ENCODE results near the gene RXFP3. TPM values are rescaled to one million over a fixed set of nuclear protein-coding genes. Genes with fewer than 3 reads are reported as not detected.

Gene RXFP3
- polyA plus RNA-seq (not detected in 3 replicates), polyA minus RNA-seq (not detected in 3 replicates)
- polyA plus RNA-seq (2011; ENCODE audit: low read depth): not detected
- not detected in 2 replicates for polyA plus RNA-seq (2011; cell fraction: cytosol; rRNA removed)
- polyA plus RNA-seq (2011; cell fraction: nucleus; rRNA removed): not detected in 2 replicates
- polyA plus RNA-seq (2012; ENCODE audit: low replicate concordance): not detected in 2 replicates
- not detected for polyA minus RNA-seq (2011; cell fraction: cytosol; rRNA and poly(A)+ RNA removed)
- polyA minus RNA-seq (2011; cell fraction: nucleus; rRNA and poly(A)+ RNA removed): not detected in 2 replicates

- peak within 1 kb of the TSS; percentile 10 for H3K4me2 ChIP-seq (ENCODE audit: control insufficient read depth, extremely low read depth, insufficient read depth, low read depth, low read length)
- no peaks in the 10 kb centered on the region for H3K9me1 ChIP-seq (ENCODE audit: control insufficient read depth, extremely low read depth, insufficient read depth, low read length)
- no peaks in the 10 kb centered on the region for H3K79me2 ChIP-seq (ENCODE audit: control insufficient read depth, insufficient read depth, low read length)
- H2AFZ ChIP-seq (ENCODE audit: control insufficient read depth, low read length): no peak within 1 kb of the TSS
- no peaks in the 10 kb centered on the region for H3K36me3 ChIP-seq (ENCODE audit: control insufficient read depth in 2 of 2, extremely low read depth in 1 of 2, insufficient read depth in 2 of 2, low read length in 2 of 2)
- DNase-seq (ENCODE audit: low read depth, low spot score): no peak
- dilution Hi-C loops (cut with MboI; ENCODE audit: extremely low pct_ligation_motif_present, low sequenced_read_pairs): loop anchor here (25.0 kb wide), 1 partner anchor 449 kb away; no protein-coding TSS in a partner anchor
- no peaks in the 10 kb centered on the region for H3K9me3 ChIP-seq (ENCODE audit: control insufficient read depth, low read depth, low read length)
- no peaks in the 10 kb centered on the region for H4K20me1 ChIP-seq (ENCODE audit: control insufficient read depth, extremely low read depth, insufficient read depth, low read length)
- H3K9ac ChIP-seq (ENCODE audit: control insufficient read depth, extremely low read depth, insufficient read depth, low read length): no peak within 1 kb of the TSS
- FAIRE-seq: no peak
- TF ChIP-seq CTCF (optimal IDR thresholded peaks at IDR 0.05 in 1 of 3, IDR thresholded peaks at IDR 0.05 in 1 of 3, conservative IDR thresholded peaks at IDR 0.05 in 1 of 3; ENCODE audit: extremely low read depth in 1 of 3, insufficient read depth in 2 of 3, low read length in 3 of 3) (no peak), EZH2 (IDR thresholded peaks at IDR 0.05; ENCODE audit: low read length) (peak; percentile 80)
- H3K4me1 ChIP-seq (ENCODE audit: control insufficient read depth, extremely low read depth, insufficient read depth, low read length): no peaks in the 10 kb centered on the region
- H3K27ac ChIP-seq (ENCODE audit: control insufficient read depth, insufficient read depth, low read length): no peak within 1 kb of the TSS
- peak within 1 kb of the TSS in 2 of 3 experiments; percentile 1 to 4 for H3K4me3 ChIP-seq (ENCODE audit: control insufficient read depth in 2 of 3, extremely low read depth in 1 of 3, insufficient read depth in 2 of 3, low read depth in 1 of 3, low read length in 3 of 3)
- H3K27me3 ChIP-seq (ENCODE audit: control insufficient read depth, extremely low read depth, insufficient read depth, low read length): peaks cover 37% of the 10 kb centered on the region
Measured at GRCh38 chr5:33936381-33937016, at the start of gene RXFP3. Gene RXFP3 (plus strand): TSS chr5:33936386. CDS start chr5:33936741, 355 bp downstream.

- DNase-seq (ENCODE audit: low read depth, low spot score): no peak
- no peaks in the 10 kb centered on the region for H4K20me1 ChIP-seq (ENCODE audit: control insufficient read depth, extremely low read depth, insufficient read depth, low read length)
- no peaks in the 10 kb centered on the region for H3K79me2 ChIP-seq (ENCODE audit: control insufficient read depth, insufficient read depth, low read length)
- H3K36me3 ChIP-seq (ENCODE audit: control insufficient read depth in 2 of 2, extremely low read depth in 1 of 2, insufficient read depth in 2 of 2, low read length in 2 of 2): no peaks in the 10 kb centered on the region
- H3K9me1 ChIP-seq (ENCODE audit: control insufficient read depth, extremely low read depth, insufficient read depth, low read length): no peaks in the 10 kb centered on the region
- H3K27me3 ChIP-seq (ENCODE audit: control insufficient read depth, extremely low read depth, insufficient read depth, low read length): peaks cover 18% of the 10 kb centered on the region
- FAIRE-seq: no peak
- no peak overlapping the region for H2AFZ ChIP-seq (ENCODE audit: control insufficient read depth, low read length)
- H3K4me2 ChIP-seq (ENCODE audit: control insufficient read depth, extremely low read depth, insufficient read depth, low read depth, low read length): no peak overlapping the region
- no peak overlapping the region for H3K9ac ChIP-seq (ENCODE audit: control insufficient read depth, extremely low read depth, insufficient read depth, low read length)
- dilution Hi-C loops (cut with MboI; ENCODE audit: extremely low pct_ligation_motif_present, low sequenced_read_pairs): no loop called here
- TF ChIP-seq EZH2 (IDR thresholded peaks at IDR 0.05; ENCODE audit: low read length) (no peak), CTCF (optimal IDR thresholded peaks at IDR 0.05 in 1 of 3, IDR thresholded peaks at IDR 0.05 in 1 of 3, conservative IDR thresholded peaks at IDR 0.05 in 1 of 3; ENCODE audit: extremely low read depth in 1 of 3, insufficient read depth in 2 of 3, low read length in 3 of 3) (no peak)
- H3K4me3 ChIP-seq (ENCODE audit: control insufficient read depth in 2 of 3, extremely low read depth in 1 of 3, insufficient read depth in 2 of 3, low read depth in 1 of 3, low read length in 3 of 3): no peak overlapping the region
- H3K4me1 ChIP-seq (ENCODE audit: control insufficient read depth, extremely low read depth, insufficient read depth, low read length): peaks cover 2% of the 10 kb centered on the region
- no peaks in the 10 kb centered on the region for H3K9me3 ChIP-seq (ENCODE audit: control insufficient read depth, low read depth, low read length)
- no peak overlapping the region for H3K27ac ChIP-seq (ENCODE audit: control insufficient read depth, insufficient read depth, low read length)
Measured at GRCh38 chr5:33887268-33887667, 48.9 kb upstream of the RXFP3 start.

Measured in keratinocyte (primary cell).